Activated T-helper 2 cell treated with anti-CD3 and anti-CD28 coated beads, Interferon-gamma antibody, Interleukin-2, Interleukin-4, amounts not matched to agents 10 μg/mL and 5 μg/mL and 100 μg/mL, durations not matched to agents 14 hours and 24 hours and 36 hours (primary cell): ENCODE results near the gene PNMA1. TPM values are rescaled to one million over a fixed set of nuclear protein-coding genes. Genes with fewer than 3 reads are reported as not detected.

Experiments used
- total RNA-seq: library from RNA; stranded (reverse); gene quantifications from 2 replicates; pipeline ENCODE4 v1.2.3, GENCODE V29; 2022

PNMA1 gene
- total RNA-seq, 1 donor from 2014 or later: 30.1 TPM

Other genes starting within 250 kb of the PNMA1 start
- gene RIOX1, start 223.5 kb downstream of the PNMA1 start, total RNA-seq: 22.0 and 24.1 TPM in 2 replicates
- gene ACOT1, start 177.2 kb downstream of the PNMA1 start, total RNA-seq: 1.9 and 2.7 TPM in 2 replicates
- not detected in 2 replicates for gene HEATR4, start 155.4 kb downstream of the PNMA1 start, total RNA-seq
- gene ACOT2, start 145.2 kb downstream of the PNMA1 start, total RNA-seq: 10.1 and 12.3 TPM in 2 replicates
- 0.57 and 1.4 TPM in 2 replicates for gene ACOT4, start 122.5 kb downstream of the PNMA1 start, total RNA-seq
- gene ACOT6, start 101.9 kb downstream of the PNMA1 start, total RNA-seq: not detected in 2 replicates
- gene DNAL1, start 69.4 kb downstream of the PNMA1 start, total RNA-seq: 6.0 and 6.2 TPM in 2 replicates
- gene PTGR2, start 137.4 kb upstream of the PNMA1 start, total RNA-seq: 1.4 and 1.6 TPM in 2 replicates
- 77.5 and 82.9 TPM in 2 replicates for gene ZNF410, start 172.5 kb upstream of the PNMA1 start, total RNA-seq
- gene FAM161B, start 235.7 kb upstream of the PNMA1 start, total RNA-seq: 0.57 and 0.68 TPM in 2 replicates
- gene COQ6, start 235.9 kb upstream of the PNMA1 start, total RNA-seq: 17.2 and 17.8 TPM in 2 replicates